GM12878 (cell line): ENCODE results near the gene RCN1. TPM values are rescaled to one million over a fixed set of nuclear protein-coding genes. Genes with fewer than 3 reads are reported as not detected.

ENCODE experiments used
- ATAC-seq: fragments of 200-7000 bp; cut with Tn5 transposase; 3 replicates; pipeline ENCODE4 v1.9.1; 2020; ENCODE audit warnings: mild to moderate bottlenecking, moderate library complexity
- BruUV-seq: library from RNA; stranded (reverse); fragments of 400-500 nt; replicated peaks from 2 replicates; lab custom pipeline; 2021; lab: Mats Ljungman, UMichigan
- CTCF ChIA-PET: fragments of 300-600 bp; sonication (Branson Sonifier 250); formaldehyde crosslinking; extraction: SDS; loops from one replicate; lab custom pipeline; 2021; ENCODE audit warnings: inconsistent platforms; lab: Yijun Ruan, JAX
- POLR2A ChIA-PET: fragments of 350-600 bp; formaldehyde crosslinking; extraction: SDS; loops from one replicate; lab custom pipeline; 2021; ENCODE audit warnings: inconsistent platforms; lab: Charles Lee
- RAD21 ChIA-PET: fragments of 300-600 bp; sonication (Branson Sonifier 250); formaldehyde crosslinking; loops from one replicate; lab custom pipeline; 2023; ENCODE audit warnings: antibody characterized with exemption; ENCODE audit not compliant: unreplicated experiment; lab: Charles Lee
- SMC1A ChIA-PET: fragments of 300-600 bp; sonication (Branson Sonifier 250); formaldehyde crosslinking; loops from one replicate; lab custom pipeline; 2023; ENCODE audit not compliant: unreplicated experiment, uncharacterized antibody; lab: Charles Lee
- DNase-seq: peaks from one replicate; pipeline ENCODE4 v3.0.0-alpha.2; 2011; ENCODE audit warnings: low read depth, low spot score
- FAIRE-seq: peaks from 3 replicates; lab custom pipeline; 2011; peaks lifted over from hg19 to GRCh38; lab: Jason Lieb, UNC
- H2AFZ ChIP-seq: 2 replicates; pipeline ENCODE4 v1.6.0; 2011; ENCODE audit warnings: low read depth, low read length, control low read depth; ENCODE audit not compliant: control insufficient read depth
- H3K27ac ChIP-seq: 2 replicates; pipeline ENCODE4 v1.5.1; 2011; ENCODE audit warnings: control low read depth; ENCODE audit not compliant: control insufficient read depth, insufficient read depth
- H3K27me3 ChIP-seq, 2 experiments: replicated peaks in 1 of 2; 2 replicates each; pipeline versions ENCODE4 v1.6.0 to v1.6.1; 2011; ENCODE audit warnings: low read length in 1 of 2; ENCODE audit not compliant: control insufficient read depth in 2 of 2, insufficient read depth in 2 of 2
- H3K36me3 ChIP-seq, 2 experiments: 2 replicates each; pipeline ENCODE4 v1.5.1; 2011; ENCODE audit warnings: low read length in 1 of 2; ENCODE audit not compliant: control insufficient read depth in 2 of 2, insufficient read depth in 2 of 2
- H3K4me1 ChIP-seq: 2 replicates; pipeline ENCODE4 v1.6.1; 2011; ENCODE audit warnings: mild to moderate bottlenecking, low read length, moderate library complexity, mixed read lengths; ENCODE audit not compliant: control insufficient read depth, insufficient read depth
- H3K4me2 ChIP-seq: 2 replicates; pipeline ENCODE4 v1.6.0; 2011; ENCODE audit warnings: control low read depth; ENCODE audit not compliant: control insufficient read depth, insufficient read depth
- H3K4me3 ChIP-seq: fragments of 200-600 bp; sonication (generic); 2 replicates; pipeline ENCODE4 v1.5.1; 2016
- H3K79me2 ChIP-seq: 2 replicates; pipeline ENCODE4 v1.6.0; 2011; ENCODE audit warnings: low read length; ENCODE audit not compliant: control insufficient read depth, insufficient read depth
- H3K9ac ChIP-seq: 2 replicates; pipeline ENCODE4 v1.8.0; 2011; ENCODE audit warnings: low read length, control low read depth, mixed read lengths; ENCODE audit not compliant: control insufficient read depth, insufficient read depth
- H3K9me3 ChIP-seq: replicated peaks from 3 replicates; pipeline ENCODE4 v1.5.1; 2011; ENCODE audit warnings: mild to moderate bottlenecking, low read length; ENCODE audit not compliant: control insufficient read depth, insufficient read depth
- H4K20me1 ChIP-seq: 2 replicates; pipeline ENCODE4 v1.6.0; 2011; ENCODE audit not compliant: control insufficient read depth, insufficient read depth
- ASH2L ChIP-seq: fragments of 300-600, 200-600 bp; sonication (generic); IDR thresholded peaks from 2 replicates; pipeline ENCODE4 v1.6.1; 2017; ENCODE audit warnings: low read depth, mild to moderate bottlenecking, borderline replicate concordance
- CHD1 ChIP-seq: IDR thresholded peaks from 2 replicates; pipeline ENCODE4 v1.6.1; 2012; ENCODE audit warnings: low read depth, low read length, improper control_type of control experiment
- CHD4 ChIP-seq: fragments of 200-600 bp; sonication (generic); IDR thresholded peaks from 2 replicates; pipeline ENCODE4 v1.6.1; 2016; ENCODE audit warnings: mild to moderate bottlenecking
- ELK1 ChIP-seq: IDR thresholded peaks from 2 replicates; pipeline ENCODE4 v1.6.1; 2012; ENCODE audit warnings: low read depth, low read length, improper control_type of control experiment
- FOXK2 ChIP-seq: fragments of 450-650 bp; IDR thresholded peaks from 2 replicates; pipeline ENCODE4 v1.6.1; 2017; ENCODE audit warnings: mild to moderate bottlenecking, moderate library complexity
- FOXM1 ChIP-seq: IDR thresholded peaks from 2 replicates; pipeline ENCODE4 v1.6.1; 2012; ENCODE audit warnings: low read depth, mild to moderate bottlenecking, inconsistent platforms, low read length, moderate library complexity
- IRF5 ChIP-seq: fragments of 450-650 bp; IDR thresholded peaks from 2 replicates; pipeline ENCODE4 v1.6.1; 2017; ENCODE audit warnings: borderline replicate concordance
- JUND ChIP-seq: IDR thresholded peaks from 2 replicates; pipeline ENCODE4 v1.6.1; 2012; ENCODE audit warnings: low read depth, mild to moderate bottlenecking, low read length, improper control_type of control experiment, moderate library complexity
- KLF5 ChIP-seq: fragments of 450-650 bp; IDR thresholded peaks from 2 replicates; pipeline ENCODE4 v1.6.1; 2014; ENCODE audit warnings: mild to moderate bottlenecking; ENCODE audit not compliant: partially characterized antibody
- PBX3 ChIP-seq: IDR thresholded peaks from 2 replicates; pipeline ENCODE4 v1.6.1; 2011; ENCODE audit warnings: mild to moderate bottlenecking, low read depth, low read length, moderate library complexity; ENCODE audit not compliant: insufficient replicate concordance
- POLR2AphosphoS5 ChIP-seq: IDR thresholded peaks from 2 replicates; pipeline ENCODE4 v1.6.1; 2011; ENCODE audit warnings: mild to moderate bottlenecking, low read length, inconsistent platforms
- RB1 ChIP-seq: fragments of 450-650 bp; formaldehyde crosslinking; IDR thresholded peaks from 2 replicates; pipeline ENCODE4 v1.6.1; 2017; ENCODE audit warnings: mild to moderate bottlenecking, borderline replicate concordance
- RUNX3 ChIP-seq: IDR thresholded peaks from 2 replicates; pipeline ENCODE4 v1.6.1; 2012; ENCODE audit warnings: low read length, inconsistent platforms
- ZNF24 ChIP-seq: fragments of 450-650 bp; IDR thresholded peaks from 2 replicates; pipeline ENCODE4 v1.6.1; 2017; ENCODE audit warnings: antibody characterized with exemption, mild to moderate bottlenecking
- ZNF592 ChIP-seq: fragments of 450-650 bp; IDR thresholded peaks from 2 replicates; pipeline ENCODE4 v1.6.1; 2017; ENCODE audit warnings: mild to moderate bottlenecking, moderate library complexity
- WGBS: methylation state at CpG from one replicate; pipeline ENCODE4 v1.1.6; 2016; ENCODE audit warnings: low lambda C conversion rate; ENCODE audit not compliant: insufficient replicate concordance, insufficient coverage; ENCODE audit errors: missing lambda C conversion rate; 5-methylcytosine and 5-hydroxymethylcytosine counted together
- in situ Hi-C: fragments of 300-500 bp; cut with MboI; formaldehyde crosslinking; loops from 9 replicates; pipeline ENCODE4 v1.14.3; 2018; ENCODE audit warnings: mixed read lengths
- intact Hi-C: fragments of 100-400 bp; cut with micrococcal nuclease; formaldehyde crosslinking; loops from one replicate; pipeline ENCODE4 v1.14.2; 2022; ENCODE audit not compliant: unreplicated experiment
- polyA plus RNA-seq, 11 experiments: library from polyadenylated mRNA; depleted of rRNA in 4 of 11; unstranded in 6 of 11; stranded (reverse) in 5 of 11; fragments of >200 nt; fragmentation: Nextera tagmentation in 4 of 11; fragmentation: Illumina TruSeq in 1 of 11; extraction: Ambion mirVana in 4 of 11; extraction: Trizol in 1 of 11; gene quantifications; 1 replicate in 1 of 11; 2 replicates in 10 of 11; pipeline versions ENCODE4 v1.2.1 to v1.2.3, GENCODE V29; 2011 to 2016; ENCODE audit warnings: inconsistent platforms in 2 of 11, missing spikeins in 2 of 11, low read depth in 1 of 11
- total RNA-seq, 4 experiments: library from RNA; depleted of rRNA in 3 of 4; stranded (reverse); fragments of >200 nt in 3 of 4; fragmentation: Illumina TruSeq in 1 of 4; extraction: Trizol in 1 of 4; gene quantifications; 2 replicates each; pipeline versions ENCODE4 v1.2.1 to v1.2.3, GENCODE V29; 2013 to 2021

The RCN1 gene
- total and polyA plus RNA-seq, 10 of the 15 experiments (the other 5 are each of a cell fraction or from before 2014, with no cell fraction given), result 17.6 to 76.7 (median 56.4) TPM

GRCh38 chr11:32141745-32142546 is 51.1 kb downstream of the RCN1 start (continued):
- TF ChIP-seq RB1 (no peak), ZNF24 (no peak), CHD1 (no peak), FOXK2 (no peak), CHD4 (no peak)

GRCh38 chr11:32143378-32143777 is 52.5 kb downstream of the RCN1 start:
- BruUV-seq, result no TSS peak
- CTCF ChIA-PET, result no interaction called here
- TF ChIP-seq ASH2L (no peak), POLR2AphosphoS5 (no peak), JUND (no peak), IRF5 (no peak), PBX3 (no peak), ZNF592 (no peak), RUNX3 (no peak), ELK1 (no peak), KLF5 (no peak), FOXM1 (no peak)

More at GRCh38 chr11:32143378-32143777, 52.5 kb downstream of the RCN1 start:
- Histone ChIP-seq H3K4me3 (no peak overlapping the region), H3K4me1 (no peaks in the 10 kb centered on the region), H3K27me3 (no peaks in the 10 kb centered on the region), H3K9ac (no peak overlapping the region), H3K27ac (no peak overlapping the region), H2AFZ (no peak overlapping the region), H3K9me3 (peaks cover 5% of the 10 kb centered on the region; the same call in 2 of the 3 replicates), H3K36me3 (no peaks in the 10 kb centered on the region), H3K79me2 (no peaks in the 10 kb centered on the region), H4K20me1 (no peaks in the 10 kb centered on the region), H3K4me2 (no peak overlapping the region)
- RAD21 ChIA-PET, result interaction anchor here (0.5 to 0.6 kb wide), 3 partner anchors 13 to 106 kb away, joined by 3 to 4 read pairs (median 3); no protein-coding TSS in a partner anchor
- SMC1A ChIA-PET, result interaction anchor here (1.0 kb wide), 1 partner anchor 37 kb away, joined by 3 read pairs; no protein-coding TSS in a partner anchor
- intact Hi-C loops (no loop called here), in situ Hi-C loops (no loop called here)
- no peak for DNase-seq
- 73% methylated on average over 8 of the region's 8 CpGs for WGBS
- FAIRE-seq, result no peak
- ATAC-seq, result no peak
- POLR2A ChIA-PET, result no interaction called here
